ENCODE measurements around the gene IMPDH1. TPM values are rescaled to one million over a fixed set of nuclear protein-coding genes. Genes with fewer than 3 reads are reported as not detected.

Gene IMPDH1
- total and polyA plus RNA-seq, 2 donors (not counting 3 experiments of a cell fraction or from before 2014, with no cell fraction given): 78.8 to 97.9 TPM

DNA sequence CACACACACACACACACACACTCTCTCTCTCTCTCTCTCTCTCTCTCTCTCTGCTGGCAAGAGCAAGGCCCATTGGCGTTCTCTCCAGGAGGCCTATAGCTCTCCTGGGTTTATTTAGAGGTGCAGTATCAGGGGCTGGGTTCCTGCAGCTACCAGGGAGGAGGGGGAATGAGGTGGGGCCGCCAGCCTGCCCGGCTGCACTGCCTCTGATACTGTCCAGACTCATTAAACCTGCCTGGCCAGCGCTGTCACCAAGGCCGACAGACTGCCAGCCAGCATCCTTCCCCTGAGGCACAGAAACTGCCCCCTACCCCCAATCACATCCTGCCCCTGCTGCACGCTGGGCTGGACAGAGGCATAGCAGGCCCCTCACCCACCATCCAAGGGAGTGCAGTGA lies 52.6 kb downstream of the IMPDH1 start:
- ChIA-PET POLR2A (no interaction called here), CTCF (interaction anchor here (1.3 to 16.4 kb wide), 3 partner anchors 9 to 29 kb away, joined by 5 to 778 read pairs (median 37); no protein-coding TSS in a partner anchor)
- H3K9me1 ChIP-seq (replicated peaks; ENCODE audit: control insufficient read depth, extremely low read depth, insufficient read depth, low read length): no peaks in the 10 kb centered on the region
- no peaks in the 10 kb centered on the region for H3K9me3 ChIP-seq (replicated peaks; ENCODE audit: control insufficient read depth, insufficient read depth, low read length)
- intact Hi-C loops (cut with micrococcal nuclease): no loop called here
- BruUV-seq (replicated peaks): no TSS peak
- H3K27me3 ChIP-seq (ENCODE audit: control insufficient read depth in 2 of 2, insufficient read depth in 2 of 2, low read length in 2 of 2): peaks cover 49% of the 10 kb centered on the region in 2 experiments
- no peak for FAIRE-seq
- peaks cover 4% of the 10 kb centered on the region for H3K4me1 ChIP-seq (ENCODE audit: control insufficient read depth, extremely low read depth, insufficient read depth, low read length)
- dilution Hi-C loops (cut with MboI; ENCODE audit: extremely low pct_ligation_motif_present, low sequenced_read_pairs): no loop called here
- H3K4me2 ChIP-seq (ENCODE audit: insufficient read depth, low read length): no peak overlapping the region
- H3K9ac ChIP-seq (replicated peaks; ENCODE audit: extremely low read depth, insufficient read depth, low read length): no peak overlapping the region
- no peak overlapping the region for H3K4me3 ChIP-seq (replicated peaks in 1 of 3; ENCODE audit: insufficient read depth in 1 of 3, low read depth in 1 of 3, low read length in 3 of 3)
- TF ChIP-seq EZH2 (IDR thresholded peaks at IDR 0.05; ENCODE audit: borderline replicate concordance, low read depth, low read length, severe bottlenecking) (no peak), JUN (IDR thresholded peaks at IDR 0.05; ENCODE audit: borderline replicate concordance, insufficient read depth, insufficient read length, low read depth) (no peak), POLR2AphosphoS5 (IDR thresholded peaks at IDR 0.05; ENCODE audit: insufficient read depth, low read depth, low read length) (no peak), MAX (IDR thresholded peaks at IDR 0.05; ENCODE audit: insufficient read depth, insufficient read length) (no peak), POLR2A (IDR thresholded peaks at IDR 0.05; ENCODE audit: low read depth, low read length) (no peak), FOS (IDR thresholded peaks at IDR 0.05; ENCODE audit: borderline replicate concordance, insufficient read depth, low read length) (no peak), CTCF (IDR thresholded peaks at IDR 0.05; ENCODE audit: extremely low read depth in 1 of 2, insufficient read depth in 1 of 2, low read depth in 1 of 2, low read length in 2 of 2) (no peak), MYC (IDR thresholded peaks at IDR 0.05; ENCODE audit: low read depth, low read length) (no peak), GATA2 (IDR thresholded peaks at IDR 0.05; ENCODE audit: insufficient read depth, insufficient read length, low read depth, low read length) (no peak)
- H3K36me3 ChIP-seq (ENCODE audit: control insufficient read depth in 2 of 2, extremely low read depth in 1 of 2, insufficient read depth in 2 of 2, low read length in 2 of 2): no peaks in the 10 kb centered on the region
- no peak for DNase-seq (ENCODE audit: low read depth, low spot score)
- no peak overlapping the region for H2AFZ ChIP-seq (ENCODE audit: low read depth, low read length)
- H3K79me2 ChIP-seq (ENCODE audit: control insufficient read depth, insufficient read depth, low read length): no peaks in the 10 kb centered on the region
- no peaks in the 10 kb centered on the region for H4K20me1 ChIP-seq (replicated peaks; ENCODE audit: control insufficient read depth, extremely low read depth, insufficient read depth, low read length)
- H3K27ac ChIP-seq (ENCODE audit: insufficient read depth, low read depth, low read length): no peak overlapping the region
